Panc1 (cell line): ENCODE results near the gene BUB3. TPM values are rescaled to one million over a fixed set of nuclear protein-coding genes. Genes with fewer than 3 reads are reported as not detected.

Experiments used
- ATAC-seq: fragments of 200-7000 bp; cut with Tn5 transposase; 2 replicates; pipeline ENCODE4 v1.9.1; 2020; ENCODE audit warnings: mild to moderate bottlenecking, moderate library complexity
- BruUV-seq: library from RNA; stranded (reverse); fragments of 400-500 nt; replicated peaks from 2 replicates; lab custom pipeline; 2021; lab: Mats Ljungman, UMichigan
- CTCF ChIA-PET: fragments of 300-600 bp; sonication (Branson Sonifier 250); formaldehyde crosslinking; loops from one replicate; lab custom pipeline; 2022; ENCODE audit warnings: antibody characterized with exemption; lab: Charles Lee
- POLR2A ChIA-PET: fragments of 300-600 bp; sonication (Branson Sonifier 250); formaldehyde crosslinking; loops from one replicate; lab custom pipeline; 2022; ENCODE audit warnings: antibody characterized with exemption; lab: Charles Lee
- DNase-seq: peaks from one replicate; pipeline ENCODE4 v3.0.0-alpha.2; 2010; ENCODE audit warnings: low read depth, low spot score
- H3K27ac ChIP-seq: 2 replicates; pipeline ENCODE4 v1.5.1; 2011; ENCODE audit warnings: mild to moderate bottlenecking, low read length, inconsistent platforms
- H3K27me3 ChIP-seq: fragments of 200-500 bp; sonication (Bioruptor generic); 2 replicates; pipeline ENCODE4 v1.6.0; 2014; ENCODE audit warnings: low read length, inconsistent platforms; ENCODE audit not compliant: control insufficient read depth, insufficient read depth
- H3K36me3 ChIP-seq: fragments of 200-500 bp; sonication (Bioruptor generic); 2 replicates; pipeline ENCODE4 v1.5.1; 2014; ENCODE audit warnings: inconsistent platforms, mild to moderate bottlenecking, low read length, moderate library complexity; ENCODE audit not compliant: control insufficient read depth, insufficient read depth
- H3K4me1 ChIP-seq: 2 replicates; pipeline ENCODE4 v1.5.1; 2011; ENCODE audit warnings: inconsistent platforms, mild to moderate bottlenecking, low read length, moderate library complexity; ENCODE audit not compliant: control insufficient read depth, insufficient read depth
- H3K4me3 ChIP-seq, 2 experiments: 2 replicates each; pipeline ENCODE4 v1.5.1; 2011 to 2012; ENCODE audit warnings: low read depth in 2 of 2, low read length in 2 of 2, mild to moderate bottlenecking in 2 of 2, inconsistent platforms in 1 of 2, moderate library complexity in 1 of 2
- H3K9me3 ChIP-seq: fragments of 200-500 bp; sonication (Bioruptor generic); 2 replicates; pipeline ENCODE4 v1.5.1; 2014; ENCODE audit warnings: low read depth, mild to moderate bottlenecking, inconsistent platforms, low read length, moderate library complexity; ENCODE audit not compliant: control insufficient read depth, insufficient read depth
- CTCF ChIP-seq: fragments of 450-650 bp; IDR thresholded peaks from 2 replicates; pipeline ENCODE4 v1.5.1; 2017; ENCODE audit warnings: mild to moderate bottlenecking
- POLR2AphosphoS5 ChIP-seq: IDR thresholded peaks from 2 replicates; pipeline ENCODE4 v1.6.1; 2012; ENCODE audit warnings: mild to moderate bottlenecking, low read depth, low read length, moderate library complexity
- REST ChIP-seq, 2 experiments: IDR thresholded peaks; 2 replicates each; pipeline ENCODE4 v1.6.1; 2011 to 2012; ENCODE audit warnings: low read depth in 2 of 2, control low read depth in 1 of 2, low read length in 1 of 2, mild to moderate bottlenecking in 1 of 2, moderate library complexity in 1 of 2; ENCODE audit not compliant: insufficient read depth in 1 of 2
- SIN3A ChIP-seq: IDR thresholded peaks from 2 replicates; pipeline ENCODE4 v1.6.1; 2012; ENCODE audit warnings: low read depth, mild to moderate bottlenecking, low read length, moderate library complexity, borderline replicate concordance; ENCODE audit not compliant: insufficient read depth
- TCF7L2 ChIP-seq: IDR thresholded peaks from 2 replicates; pipeline ENCODE4 v1.6.1; 2011; ENCODE audit warnings: mild to moderate bottlenecking, low read depth, low read length, inconsistent platforms
- in situ Hi-C: cut with HindIII; loops from 2 replicates; pipeline ENCODE4 v1.10.0; 2016; ENCODE audit warnings: low sequenced_read_pairs, low pct_unique_long_range_greater_than_20kb
- intact Hi-C: fragments of 100-400 bp; cut with micrococcal nuclease; formaldehyde crosslinking; loops from one replicate; pipeline ENCODE4 v1.10.0; 2022; ENCODE audit not compliant: unreplicated experiment
- total RNA-seq: library from RNA; stranded (reverse); gene quantifications from one replicate; pipeline ENCODE4 v1.2.1, GENCODE V29; 2021; ENCODE audit not compliant: unreplicated experiment

Gene BUB3
- total RNA-seq, 1 experiment from 2014 or later: 237 TPM

GRCh38 chr10:123132576-123133477, 21.4 kb upstream of the BUB3 start:
- ChIA-PET POLR2A (interaction anchor here (1.1 kb wide), 1 partner anchor 21 kb away, joined by 3 read pairs; the partner anchor contains the start of gene BUB3), CTCF (interaction anchor here (0.6 to 2.1 kb wide), 4 partner anchors 9 to 248 kb away, joined by 3 to 8 read pairs (median 4); partner anchors contain the start of gene BUB3)
- Histone ChIP-seq H3K27me3 (no peaks in the 10 kb centered on the region; the same call in 1 of the 2 replicates), H3K36me3 (no peaks in the 10 kb centered on the region), H3K4me3 (peak overlapping the region; percentile 34 to 41), H3K9me3 (no peaks in the 10 kb centered on the region), H3K4me1 (peaks cover 11% of the 10 kb centered on the region; the same call in 1 of the 2 replicates), H3K27ac (0 out of 2 replicates have a peak overlapping the region, but pooled peaks have one; percentile 17)
- ATAC-seq (peak; percentile 82), DNase-seq (peak; percentile 71)
- 0 out of 4 replicates have a peak, but pooled peaks of 1 of the 2 experiments have one; percentile 34 for TF ChIP-seq REST (IDR thresholded peaks at IDR 0.05; ENCODE audit: insufficient read depth in 1 of 2, low read depth in 2 of 2, low read length in 1 of 2)
- peak; percentile 98 for TF ChIP-seq CTCF
- TF ChIP-seq POLR2AphosphoS5: no peak
- TF ChIP-seq TCF7L2: 0 out of 2 replicates have a peak, but pooled peaks have one; percentile 40
- TF ChIP-seq SIN3A: no peak
- no TSS peak for BruUV-seq
- intact Hi-C loops (loop anchor here (1.0 to 2.0 kb wide), 3 partner anchors 90 to 426 kb away; no protein-coding TSS in a partner anchor), in situ Hi-C loops (no loop called here)

- peaks cover 12% of the 10 kb centered on the region for H3K4me1 ChIP-seq
- in situ Hi-C loops (no loop called here), intact Hi-C loops (loop anchor here (1.0 to 2.0 kb wide), 3 partner anchors 90 to 425 kb away; no protein-coding TSS in a partner anchor)
- ATAC-seq (no peak), DNase-seq (no peak)
- 0 out of 2 replicates have a peak, but pooled peaks cover 1% of the 10 kb centered on the region for H3K36me3 ChIP-seq
- H3K27ac ChIP-seq: no peak overlapping the region
- BruUV-seq: no TSS peak
- CTCF ChIA-PET: interaction anchor here (0.7 to 2.1 kb wide), 3 partner anchors 20 to 247 kb away, joined by 3 to 8 read pairs (median 3); partner anchors contain the start of gene BUB3
- no peaks in the 10 kb centered on the region; the same call in none of the 2 replicates for H3K27me3 ChIP-seq
- peak overlapping the region; percentile 34 to 41 for H3K4me3 ChIP-seq
- H3K9me3 ChIP-seq: no peaks in the 10 kb centered on the region
- TF ChIP-seq REST (IDR thresholded peaks at IDR 0.05; ENCODE audit: insufficient read depth in 1 of 2, low read depth in 2 of 2, low read length in 1 of 2) (no peak), POLR2AphosphoS5 (no peak), CTCF (no peak), TCF7L2 (no peak), SIN3A (no peak)
- POLR2A ChIA-PET: interaction anchor here (0.7 to 1.1 kb wide), 2 partner anchors 20 kb away, joined by 3 read pairs; partner anchors contain the start of gene BUB3
These were observed 20.5 kb upstream of the BUB3 start for GRCh38 chr10:123133541-123134342.
